ENCODE data around the gene SLC7A7. TPM values are rescaled to one million over a fixed set of nuclear protein-coding genes. Genes with fewer than 3 reads are reported as not detected.

The SLC7A7 gene
- total and polyA plus RNA-seq, 2 of the 13 experiments (the other 11 are each of a cell fraction or from before 2014, with no cell fraction given), result 0.13 to 0.63 TPM

GRCh38 chr14:22797017-22797917 is 18.0 kb downstream of the SLC7A7 start:
- 21% methylated on average over 5 of the region's 5 CpGs for WGBS (ENCODE audit: low lambda C conversion rate)
- Histone ChIP-seq H3K27me3 (ENCODE audit: control insufficient read depth in 1 of 2, insufficient read depth in 2 of 2, low read length in 2 of 2) (no peaks in the 10 kb centered on the region), H3K27ac (ENCODE audit: extremely low read length, insufficient read depth, low read length) (no peak overlapping the region), H2AFZ (ENCODE audit: low read length) (no peak overlapping the region), H3K4me1 (ENCODE audit: insufficient read depth, low read length) (peaks cover 34% of the 10 kb centered on the region), H3K9me3 (ENCODE audit: low read length) (no peaks in the 10 kb centered on the region), H3K4me2 (ENCODE audit: low read depth, low read length) (no peak overlapping the region), H3K9ac (ENCODE audit: insufficient read depth, low read depth, low read length) (no peak overlapping the region), H3K79me2 (ENCODE audit: insufficient read depth, low read length) (no peaks in the 10 kb centered on the region), H3K36me3 (replicated peaks in 1 of 2; ENCODE audit: control insufficient read depth in 1 of 2, insufficient read depth in 2 of 2, low read length in 2 of 2) (no peaks in the 10 kb centered on the region), H3K4me3 (replicated peaks in 1 of 3; ENCODE audit: insufficient read depth in 1 of 3, low read depth in 2 of 3, low read length in 3 of 3) (no peak overlapping the region), H4K20me1 (ENCODE audit: insufficient read depth, low read length) (no peaks in the 10 kb centered on the region)
- intact Hi-C loops (cut with micrococcal nuclease; ENCODE audit: unreplicated experiment), result no loop called here
- in situ Hi-C loops (cut with HindIII; ENCODE audit: extremely low pct_ligation_motif_present, low pct_unique_long_range_greater_than_20kb), result no loop called here
- TF ChIP-seq ZBTB21 (CRISPR knock-in tag; IDR thresholded peaks at IDR 0.05) (no peak), ZNF281 (CRISPR knock-in tag; IDR thresholded peaks at IDR 0.05; ENCODE audit: borderline replicate concordance) (peak; percentile 74; the same call in 1 of the 2 replicates), GZF1 (CRISPR knock-in tag; IDR thresholded peaks at IDR 0.05) (0 out of 2 replicates have a peak, but pooled peaks have one; percentile 7), ZNF740 (CRISPR knock-in tag; IDR thresholded peaks at IDR 0.05) (0 out of 2 replicates have a peak, but pooled peaks have one; percentile 10), KDM5B (CRISPR knock-in tag; IDR thresholded peaks at IDR 0.05; ENCODE audit: borderline replicate concordance) (no peak), MIER3 (CRISPR knock-in tag; IDR thresholded peaks at IDR 0.05; ENCODE audit: borderline replicate concordance) (no peak), GABPA (IDR thresholded peaks at IDR 0.05; ENCODE audit: low read depth, low read length) (no peak), GABPA (CRISPR knock-in tag; IDR thresholded peaks at IDR 0.05; ENCODE audit: low read depth) (0 out of 2 replicates have a peak, but pooled peaks have one; percentile 8), ZNF878 (CRISPR knock-in tag; IDR thresholded peaks at IDR 0.05) (no peak), NFE2L2 (IDR thresholded peaks at IDR 0.05; ENCODE audit: low read length) (peak; percentile 12; the same call in 1 of the 2 replicates), ZNF224 (CRISPR knock-in tag; IDR thresholded peaks at IDR 0.05) (no peak)
- TF ChIP-seq, protein P1, sequence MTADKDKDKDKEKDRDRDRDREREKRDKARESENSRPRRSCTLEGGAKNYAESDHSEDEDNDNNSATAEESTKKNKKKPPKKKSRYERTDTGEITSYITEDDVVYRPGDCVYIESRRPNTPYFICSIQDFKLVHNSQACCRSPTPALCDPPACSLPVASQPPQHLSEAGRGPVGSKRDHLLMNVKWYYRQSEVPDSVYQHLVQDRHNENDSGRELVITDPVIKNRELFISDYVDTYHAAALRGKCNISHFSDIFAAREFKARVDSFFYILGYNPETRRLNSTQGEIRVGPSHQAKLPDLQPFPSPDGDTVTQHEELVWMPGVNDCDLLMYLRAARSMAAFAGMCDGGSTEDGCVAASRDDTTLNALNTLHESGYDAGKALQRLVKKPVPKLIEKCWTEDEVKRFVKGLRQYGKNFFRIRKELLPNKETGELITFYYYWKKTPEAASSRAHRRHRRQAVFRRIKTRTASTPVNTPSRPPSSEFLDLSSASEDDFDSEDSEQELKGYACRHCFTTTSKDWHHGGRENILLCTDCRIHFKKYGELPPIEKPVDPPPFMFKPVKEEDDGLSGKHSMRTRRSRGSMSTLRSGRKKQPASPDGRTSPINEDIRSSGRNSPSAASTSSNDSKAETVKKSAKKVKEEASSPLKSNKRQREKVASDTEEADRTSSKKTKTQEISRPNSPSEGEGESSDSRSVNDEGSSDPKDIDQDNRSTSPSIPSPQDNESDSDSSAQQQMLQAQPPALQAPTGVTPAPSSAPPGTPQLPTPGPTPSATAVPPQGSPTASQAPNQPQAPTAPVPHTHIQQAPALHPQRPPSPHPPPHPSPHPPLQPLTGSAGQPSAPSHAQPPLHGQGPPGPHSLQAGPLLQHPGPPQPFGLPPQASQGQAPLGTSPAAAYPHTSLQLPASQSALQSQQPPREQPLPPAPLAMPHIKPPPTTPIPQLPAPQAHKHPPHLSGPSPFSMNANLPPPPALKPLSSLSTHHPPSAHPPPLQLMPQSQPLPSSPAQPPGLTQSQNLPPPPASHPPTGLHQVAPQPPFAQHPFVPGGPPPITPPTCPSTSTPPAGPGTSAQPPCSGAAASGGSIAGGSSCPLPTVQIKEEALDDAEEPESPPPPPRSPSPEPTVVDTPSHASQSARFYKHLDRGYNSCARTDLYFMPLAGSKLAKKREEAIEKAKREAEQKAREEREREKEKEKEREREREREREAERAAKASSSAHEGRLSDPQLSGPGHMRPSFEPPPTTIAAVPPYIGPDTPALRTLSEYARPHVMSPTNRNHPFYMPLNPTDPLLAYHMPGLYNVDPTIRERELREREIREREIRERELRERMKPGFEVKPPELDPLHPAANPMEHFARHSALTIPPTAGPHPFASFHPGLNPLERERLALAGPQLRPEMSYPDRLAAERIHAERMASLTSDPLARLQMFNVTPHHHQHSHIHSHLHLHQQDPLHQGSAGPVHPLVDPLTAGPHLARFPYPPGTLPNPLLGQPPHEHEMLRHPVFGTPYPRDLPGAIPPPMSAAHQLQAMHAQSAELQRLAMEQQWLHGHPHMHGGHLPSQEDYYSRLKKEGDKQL (CRISPR knock-in tag; IDR thresholded peaks at IDR 0.05; ENCODE audit: low read depth), result no peak
- BruUV-seq (replicated peaks), result no TSS peak
- CTCF ChIA-PET (ENCODE audit: low intra/inter-chr PET ratio, low total read pairs), result interaction anchor here (1.1 kb wide), 1 partner anchor 240 kb away, joined by 3 read pairs; no protein-coding TSS in a partner anchor
- DNase-seq (ENCODE audit: low spot score) (no peak), FAIRE-seq (no peak), ATAC-seq (peak; percentile 17)
- POLR2A ChIA-PET, result interaction anchor here (1.1 to 2.6 kb wide), 8 partner anchors 24 to 208 kb away, joined by 3 to 26 read pairs (median 5); partner anchors contain the start of genes AJUBA, DAD1, MRPL52 and OXA1L

All from HepG2 (cell line).